Measurements from ENCODE around the gene ST13. TPM values are rescaled to one million over a fixed set of nuclear protein-coding genes. Genes with fewer than 3 reads are reported as not detected.

The ST13 gene
- total and polyA plus RNA-seq, 9 of the 15 experiments (the other 6 are each of a cell fraction or from before 2014, with no cell fraction given) = 53.6 to 311 (median 195) TPM

GRCh38 chr22:40862537-40862936 lies 6.1 kb upstream of the ST13 start (continued):
- TF ChIP-seq NBN (IDR thresholded peaks at IDR 0.05; ENCODE audit: low read depth) (no peak), E2F4 (CRISPR knock-in tag; IDR thresholded peaks at IDR 0.05; ENCODE audit: low read depth) (no peak), RFX7 (CRISPR knock-in tag; IDR thresholded peaks at IDR 0.05) (no peak)

GRCh38 chr22:40862013-40862412 lies 5.6 kb upstream of the ST13 start, which contains the start of gene DNAJB7:
Gene DNAJB7, minus strand, starts transcription at chr22:40862113. Its CDS starts 119 bp downstream, at chr22:40861994.
- intact Hi-C loops (cut with micrococcal nuclease) = no loop called here
- WGBS (ENCODE audit: insufficient coverage, low coverage, missing lambda C conversion rate) = 75% methylated on average over 3 of the region's 3 CpGs
- ChIA-PET CTCF (ENCODE audit: low intra/inter-chr PET ratio) (no interaction called here), POLR2A (interaction anchor here (1.4 kb wide), 1 partner anchor 9 kb away, joined by 3 read pairs; no protein-coding TSS in a partner anchor)
- FAIRE-seq (no peak), ATAC-seq (no peak), DNase-seq (ENCODE audit: extremely low read depth in 1 of 4, low spot score in 3 of 4) (no peak)
- H3K36me3 ChIP-seq (ENCODE audit: control insufficient read depth, insufficient read depth, low read length) = peaks cover 16% of the 10 kb centered on the region
- in situ Hi-C loops (cut with MboI) = no loop called here
- no peak within 1 kb of the TSS for H3K9ac ChIP-seq (ENCODE audit: insufficient read depth in 1 of 2, low read depth in 2 of 2, low read length in 2 of 2)
- no peak within 1 kb of the TSS for H3K4me3 ChIP-seq
- no peak within 1 kb of the TSS for H3K27ac ChIP-seq (ENCODE audit: extremely low read depth, low read depth, low read length)
- H3K27me3 ChIP-seq (ENCODE audit: control insufficient read depth in 2 of 2, insufficient read depth in 2 of 2, low read length in 2 of 2) = no peaks in the 10 kb centered on the region
- H3K9me3 ChIP-seq (replicated peaks; ENCODE audit: control insufficient read depth, insufficient read depth, low read depth, low read length) = no peaks in the 10 kb centered on the region
- H3K79me2 ChIP-seq (ENCODE audit: control insufficient read depth, insufficient read depth, low read length) = peaks cover 41% of the 10 kb centered on the region
- BruUV-seq (replicated peaks) = no TSS peak
- no peak within 1 kb of the TSS for H3K4me2 ChIP-seq (ENCODE audit: insufficient read depth, low read length)
- H2AFZ ChIP-seq (ENCODE audit: low read depth, low read length) = no peak within 1 kb of the TSS
- H4K20me1 ChIP-seq (replicated peaks; ENCODE audit: control insufficient read depth, insufficient read depth, low read length) = no peaks in the 10 kb centered on the region
- H3K9me1 ChIP-seq (ENCODE audit: control insufficient read depth, insufficient read depth, low read length) = no peaks in the 10 kb centered on the region
- peaks cover 0 to 8% of the 10 kb centered on the region in 2 experiments; a peak in 2 of 5 replicates for H3K4me1 ChIP-seq (replicated peaks in 1 of 2; ENCODE audit: control insufficient read depth in 2 of 2, insufficient read depth in 2 of 2, low read length in 2 of 2)
- TF ChIP-seq ZBTB9 (CRISPR knock-in tag; IDR thresholded peaks at IDR 0.05) = no peak
- no peak for TF ChIP-seq ZBTB26 (CRISPR knock-in tag; IDR thresholded peaks at IDR 0.05)
- TF ChIP-seq ARNT (IDR thresholded peaks at IDR 0.05) = no peak
- TF ChIP-seq ZNF79 (CRISPR knock-in tag; IDR thresholded peaks at IDR 0.05; ENCODE audit: low read depth) = no peak
- TF ChIP-seq ZHX1 (conservative IDR thresholded peaks at IDR 0.05; ENCODE audit: low read length) = no peak
- no peak for TF ChIP-seq GMEB1 (CRISPR knock-in tag; IDR thresholded peaks at IDR 0.05)
- no peak for TF ChIP-seq ZBTB43 (CRISPR knock-in tag; IDR thresholded peaks at IDR 0.05)
- no peak for TF ChIP-seq CHCHD3 (CRISPR knock-in tag; IDR thresholded peaks at IDR 0.05)
- no peak for TF ChIP-seq TEAD2 (tag; IDR thresholded peaks at IDR 0.05)

All from K562 (cell line).